Measurements from ENCODE around the gene PROK1.

The PROK1 gene

DNA sequence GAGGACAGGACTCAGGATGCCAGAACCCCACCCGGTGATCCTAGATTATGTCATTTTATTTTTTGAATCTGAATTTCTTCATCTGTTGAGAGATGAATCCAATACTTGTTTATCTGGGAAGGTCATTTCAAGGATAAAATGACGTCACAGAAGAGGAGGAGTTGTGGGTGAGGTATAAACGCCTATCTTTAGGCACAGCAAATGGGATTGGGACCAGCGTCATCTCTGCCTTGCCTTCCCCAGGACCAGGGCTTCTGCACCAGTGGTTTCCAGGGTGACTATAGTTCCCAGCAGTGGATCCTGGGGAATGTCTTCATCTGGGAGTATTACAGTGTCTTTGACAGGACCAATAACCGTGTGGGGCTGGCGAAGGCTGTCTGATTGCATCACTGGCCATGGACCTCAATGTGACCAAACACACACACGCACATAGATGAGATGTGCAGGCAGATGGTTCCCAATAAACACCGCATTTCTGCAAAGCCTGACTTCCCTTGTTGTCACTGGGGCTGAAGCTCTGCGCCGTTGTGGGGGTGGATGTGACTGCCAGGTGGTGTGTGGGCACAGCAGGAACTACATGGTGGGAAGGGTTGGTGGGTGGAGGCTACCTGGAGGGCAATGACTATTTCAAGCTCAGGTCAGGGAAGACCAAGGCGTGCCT lies 40.0 kb downstream of the PROK1 start:
- no peak for DNase-seq

GRCh38 chr1:110492573-110492972 lies 41.6 kb downstream of the PROK1 start:
- DNase-seq = no peak

DNA sequence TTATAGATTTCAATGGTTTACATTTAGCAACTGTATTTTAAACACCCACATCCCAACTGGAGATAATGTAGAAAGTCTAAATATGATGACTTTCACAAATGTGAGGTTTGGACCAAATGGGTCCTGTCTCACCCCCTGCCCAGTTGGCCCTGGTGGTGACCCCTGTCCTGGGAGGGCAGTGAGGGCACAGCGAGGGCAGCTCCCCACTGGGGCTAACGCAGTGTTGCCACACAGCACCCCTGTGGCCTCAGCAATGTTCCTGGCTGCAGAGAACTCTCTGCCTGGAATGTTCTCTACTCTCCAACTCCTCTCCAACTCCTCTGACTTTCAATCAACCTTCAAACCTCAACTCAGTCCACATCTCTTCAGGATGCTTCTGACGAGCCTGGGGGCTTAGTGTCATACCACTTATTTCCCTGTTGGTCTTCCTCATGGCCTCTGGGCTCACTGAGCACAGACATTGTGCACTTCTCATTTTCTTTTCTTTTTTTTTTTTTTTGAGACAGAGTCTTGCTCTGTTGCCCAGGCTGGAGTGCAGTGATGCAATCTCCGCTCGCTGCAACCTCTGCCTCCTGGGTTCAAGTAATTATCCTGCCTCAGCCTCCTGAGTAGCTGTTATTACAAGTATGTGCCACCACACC lies 42.2 kb downstream of the PROK1 start:
- DNase-seq = no peak

DNA sequence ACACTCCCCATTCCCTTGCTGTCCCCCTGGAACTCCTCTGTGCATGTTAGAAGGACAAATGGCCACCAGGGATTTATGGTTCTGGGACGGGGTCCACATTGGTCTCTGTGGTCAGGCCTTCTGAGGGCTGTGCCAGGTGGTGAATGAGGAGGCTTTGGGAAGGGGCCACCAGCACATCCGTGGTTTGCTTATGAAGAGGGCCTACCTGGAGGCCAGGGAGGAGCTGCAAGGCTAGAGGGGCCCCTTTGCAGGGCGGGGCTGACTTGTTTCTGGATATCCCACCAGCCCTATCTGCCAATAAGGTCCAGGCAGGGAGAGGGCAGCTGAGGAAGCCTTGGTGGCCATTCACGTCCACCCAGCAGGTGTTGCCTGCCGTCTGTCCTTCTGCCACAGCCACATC lies 43.1 kb downstream of the PROK1 start:
- DNase-seq = no peak

DNA sequence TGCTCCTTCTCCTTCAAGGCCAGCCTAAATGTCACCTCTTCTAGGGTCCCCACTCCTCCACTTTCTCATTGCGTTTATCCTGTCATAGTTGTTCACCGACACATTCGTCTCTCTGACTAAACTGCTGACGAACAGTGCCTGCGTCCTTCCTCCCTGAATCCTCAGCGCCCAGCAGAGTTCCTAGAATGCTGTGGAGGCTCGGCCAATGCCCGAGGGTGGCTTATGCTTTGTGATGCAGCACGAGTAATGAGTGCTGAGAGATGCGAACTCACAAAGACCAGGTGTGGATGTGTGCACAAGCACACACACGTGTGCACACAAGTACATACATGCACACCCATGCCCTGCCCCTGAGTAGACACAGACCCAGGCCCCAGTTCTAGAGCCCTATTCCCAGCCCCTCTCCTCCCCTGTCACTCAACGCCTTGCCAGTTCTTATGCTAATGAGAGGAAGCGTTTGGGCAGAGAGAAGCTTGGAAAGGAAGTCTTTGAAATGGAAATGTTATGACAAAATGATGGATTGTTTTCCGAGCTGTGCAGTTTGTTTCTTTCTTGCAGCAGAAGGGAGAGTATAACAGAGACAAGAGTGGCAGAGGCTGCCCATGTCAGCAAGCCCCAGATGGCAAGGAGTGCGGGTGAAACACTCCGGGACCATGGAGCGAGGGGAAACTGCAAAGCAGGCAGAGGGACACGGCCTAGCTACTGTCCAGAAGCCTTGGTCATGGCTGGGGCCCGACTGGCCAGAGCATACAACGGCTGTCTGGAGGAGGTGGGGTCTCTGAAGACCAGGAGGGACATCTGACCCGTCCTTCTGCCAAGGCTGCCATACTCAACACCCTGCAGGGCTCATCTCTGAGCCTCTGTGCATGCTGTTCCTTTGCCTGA lies 43.8 kb downstream of the PROK1 start:
- DNase-seq = no peak

DNA sequence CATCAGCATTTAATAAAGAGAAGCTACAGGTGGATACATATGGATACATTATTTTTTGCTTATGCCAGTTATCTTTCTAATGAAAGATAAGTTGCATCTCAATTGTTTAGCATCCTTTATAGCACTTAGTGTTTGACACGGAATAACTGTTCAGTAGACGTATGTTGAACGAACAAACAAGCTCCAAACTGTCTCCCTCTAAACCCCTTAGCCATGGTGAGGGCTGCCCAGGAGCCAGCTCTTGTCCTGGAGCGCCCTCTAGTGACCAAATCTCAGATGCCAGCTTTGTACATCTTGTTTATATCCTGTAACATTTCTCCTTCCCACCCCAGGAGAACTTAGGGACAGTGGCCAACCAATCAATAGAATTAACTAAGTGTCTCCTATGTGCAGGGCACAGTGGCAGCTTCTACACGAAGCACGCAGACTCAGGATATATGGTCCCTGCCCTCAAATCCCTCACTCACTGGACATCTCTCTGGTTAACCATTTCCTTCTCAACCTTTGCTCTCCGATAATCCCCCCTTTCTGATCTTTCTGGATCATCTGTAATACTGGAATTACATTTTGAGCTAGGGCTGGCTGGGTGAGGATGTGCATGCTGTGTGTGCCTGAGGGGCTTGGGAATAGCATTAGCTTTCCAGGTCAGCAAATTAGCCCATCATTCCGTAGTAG lies 45.1 kb downstream of the PROK1 start:
- peak; percentile 65 for DNase-seq

- DNase-seq = no peak
Measured at GRCh38 chr1:110498270-110498669, 47.3 kb downstream of the PROK1 start.

DNA sequence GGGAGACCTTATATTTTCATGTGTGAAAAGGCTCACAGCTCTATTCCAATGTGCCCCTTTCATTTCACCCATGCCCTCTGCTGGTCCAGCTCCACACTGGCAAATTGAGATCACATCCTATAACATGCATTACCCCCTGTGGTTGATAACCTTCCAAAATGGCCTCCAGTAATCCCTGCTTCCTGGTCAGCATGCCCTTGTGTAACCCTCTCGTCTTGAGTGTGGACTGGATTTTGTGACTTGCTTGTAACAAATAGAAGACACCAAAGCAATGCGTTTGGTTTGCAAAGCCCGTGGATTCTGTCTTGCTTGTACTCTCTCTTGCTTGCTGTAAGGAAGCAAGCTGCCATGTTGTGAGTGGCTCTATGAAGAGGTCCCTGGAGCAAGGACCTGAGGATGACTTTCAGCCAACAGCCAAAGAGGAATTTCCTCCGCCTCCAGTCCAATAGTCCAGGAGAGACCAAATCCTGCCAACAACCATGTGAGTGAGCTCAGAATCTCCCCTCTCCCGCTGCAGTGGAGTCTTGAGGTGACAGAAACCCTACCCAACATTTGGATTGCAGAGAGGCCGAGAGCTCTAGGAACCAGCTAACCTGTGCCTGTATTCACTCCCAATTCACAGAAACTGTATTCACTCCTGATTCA lies 50.7 kb downstream of the PROK1 start:
- no peak for DNase-seq

GRCh38 chr1:110502402-110503151 lies 51.6 kb downstream of the PROK1 start:
- no peak for DNase-seq

DNA sequence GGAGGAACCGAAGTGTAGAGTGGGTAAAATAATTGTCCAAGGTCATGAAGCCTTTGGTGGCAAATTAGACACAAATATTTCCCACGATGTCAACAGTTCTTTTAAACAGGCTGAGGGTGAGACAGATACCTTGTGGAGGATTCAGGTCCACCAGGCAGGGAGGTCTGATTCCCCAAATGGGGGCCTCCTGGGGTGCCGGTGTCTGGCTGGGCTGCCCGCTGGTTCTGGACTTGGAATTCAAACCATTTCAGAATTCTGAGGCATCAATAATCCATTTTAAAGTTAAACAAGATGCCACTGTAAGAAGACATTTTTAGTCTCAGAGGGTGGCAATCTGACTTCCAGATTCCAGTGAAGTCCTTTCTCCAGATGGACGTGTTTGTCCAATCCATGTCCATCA lies 52.5 kb downstream of the PROK1 start:
- DNase-seq = no peak

DNA sequence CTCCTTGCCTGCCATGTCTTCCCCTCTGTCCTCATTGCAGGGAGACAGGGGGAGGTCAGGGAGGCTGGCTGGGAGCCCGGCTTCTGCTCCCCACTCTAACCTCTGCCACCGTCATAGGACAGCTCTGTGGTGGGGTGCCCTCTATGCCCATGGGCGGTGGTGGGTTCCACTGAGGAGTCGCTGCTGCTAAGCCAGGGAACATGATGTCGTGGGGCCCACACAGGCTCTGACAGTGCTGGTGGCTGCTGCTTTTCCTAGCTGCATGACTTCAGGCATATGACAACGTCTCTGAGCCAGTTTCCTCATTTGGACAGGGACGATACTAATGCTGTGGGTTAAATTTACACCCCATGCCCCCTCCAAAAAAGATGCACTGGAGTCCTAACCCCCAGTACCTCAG lies 53.3 kb downstream of the PROK1 start:
- no peak for DNase-seq

- no peak for DNase-seq
Measured at GRCh38 chr1:110505596-110505995, 54.6 kb downstream of the PROK1 start.

GRCh38 chr1:110506541-110506940 lies 55.6 kb downstream of the PROK1 start:
- no peak for DNase-seq
